HepG2 (cell line): ENCODE measurements around the gene ASH1L. TPM values are rescaled to one million over a fixed set of nuclear protein-coding genes. Genes with fewer than 3 reads are reported as not detected.

Experiments used
- ATF1 ChIP-seq: IDR thresholded peaks from 2 replicates; pipeline ENCODE4 v1.6.1; 2016; ENCODE audit warnings: mild to moderate bottlenecking, control low read depth
- CENPBD1 ChIP-seq: sonication (generic); formaldehyde crosslinking; IDR thresholded peaks from 2 replicates; pipeline ENCODE4 v1.8.0; 2022; ENCODE audit warnings: missing genetic modification reagents, low read depth, mild to moderate bottlenecking, borderline replicate concordance
- CREB3 ChIP-seq: sonication (generic); formaldehyde crosslinking; IDR thresholded peaks from 2 replicates; pipeline ENCODE4 v1.5.0; 2020; ENCODE audit warnings: missing genetic modification reagents
- GABPA ChIP-seq, 2 experiments: IDR thresholded peaks; 2 replicates each; pipeline ENCODE4 v1.6.1; 2011 to 2016; ENCODE audit warnings: low read depth in 2 of 2, low read length in 1 of 2, missing biosample characterization in 1 of 2, missing genetic modification characterization in 1 of 2
- NFKBIZ ChIP-seq: IDR thresholded peaks from 2 replicates; pipeline ENCODE4 v1.6.1; 2018; ENCODE audit warnings: missing genetic modification reagents, missing compliant biosample characterization
- PRDM10 ChIP-seq: sonication (generic); formaldehyde crosslinking; IDR thresholded peaks from 2 replicates; pipeline ENCODE4 v1.4.0; 2020; ENCODE audit warnings: low read depth, missing genetic modification reagents
- PTBP1 ChIP-seq: fragments of 200-400 bp; formaldehyde crosslinking; IDR thresholded peaks from 2 replicates; pipeline ENCODE4 v1.6.1; 2018; ENCODE audit warnings: low read length, low read depth; ENCODE audit not compliant: poor library complexity, severe bottlenecking
- REL ChIP-seq: sonication (generic); formaldehyde crosslinking; conservative IDR thresholded peaks from 2 replicates; pipeline ENCODE4 v1.8.0; 2022; ENCODE audit warnings: mild to moderate bottlenecking, missing genetic modification reagents, moderate library complexity
- REPIN1 ChIP-seq: sonication (generic); formaldehyde crosslinking; IDR thresholded peaks from 2 replicates; pipeline ENCODE4 v1.8.0; 2022; ENCODE audit warnings: missing genetic modification reagents, low read depth, mild to moderate bottlenecking, borderline replicate concordance
- SAP130 ChIP-seq: IDR thresholded peaks from 2 replicates; pipeline ENCODE4 v1.6.1; 2016; ENCODE audit warnings: low read depth
- SMARCC2 ChIP-seq: fragments of 450-650 bp; IDR thresholded peaks from 2 replicates; pipeline ENCODE4 v1.6.1; 2017; ENCODE audit warnings: antibody characterized with exemption, mild to moderate bottlenecking
- TGIF2 ChIP-seq: IDR thresholded peaks from 2 replicates; pipeline ENCODE4 v1.6.1; 2016; ENCODE audit warnings: control low read depth, missing compliant biosample characterization
- TRIM24 ChIP-seq: sonication (generic); formaldehyde crosslinking; IDR thresholded peaks from 2 replicates; pipeline ENCODE4 v1.8.0; 2022; ENCODE audit warnings: mild to moderate bottlenecking, missing genetic modification reagents
- ZNF224 ChIP-seq: sonication (generic); formaldehyde crosslinking; IDR thresholded peaks from 2 replicates; pipeline ENCODE4 v1.5.0; 2020; ENCODE audit warnings: mild to moderate bottlenecking, missing genetic modification reagents
- ZNF562 ChIP-seq: sonication (generic); formaldehyde crosslinking; IDR thresholded peaks from 2 replicates; pipeline ENCODE4 v1.8.0; 2022; ENCODE audit warnings: missing genetic modification reagents, borderline replicate concordance
- ZNF577 ChIP-seq: sonication (generic); formaldehyde crosslinking; IDR thresholded peaks from 2 replicates; pipeline ENCODE4 v1.4.0; 2020; ENCODE audit warnings: mild to moderate bottlenecking, low read depth, missing genetic modification reagents, borderline replicate concordance
- ZNF883 ChIP-seq: sonication (generic); formaldehyde crosslinking; IDR thresholded peaks from 2 replicates; pipeline ENCODE4 v1.5.1; 2020; ENCODE audit warnings: mild to moderate bottlenecking, missing genetic modification reagents; ENCODE audit errors: not compliant biosample characterization
- ZSCAN30 ChIP-seq: sonication (generic); formaldehyde crosslinking; IDR thresholded peaks from 2 replicates; pipeline ENCODE4 v1.5.0; 2020; ENCODE audit warnings: mild to moderate bottlenecking, missing genetic modification reagents
- polyA plus RNA-seq, 8 experiments: library from polyadenylated mRNA; depleted of rRNA in 3 of 8; stranded (reverse) in 7 of 8; unstranded in 1 of 8; fragments of >200 nt; fragmentation: Illumina TruSeq in 4 of 8; extraction: Trizol in 4 of 8; gene quantifications; 2 replicates each; pipeline versions ENCODE4 v1.2.1 to v1.2.3, GENCODE V29; 2011 to 2016; ENCODE audit warnings: low read depth in 4 of 8, missing spikeins in 1 of 8, mixed read lengths in 1 of 8; ENCODE audit not compliant: insufficient read depth in 1 of 8
- total RNA-seq, 5 experiments: library from RNA; depleted of rRNA; stranded (reverse); fragments of >200 nt; fragmentation: Illumina TruSeq; extraction: Trizol; gene quantifications; 2 replicates each; pipeline ENCODE4 v1.2.3, GENCODE V29; 2016; ENCODE audit warnings: low read depth in 1 of 5
- TF ChIP-seq, protein P1 (sequence below): sonication (generic); formaldehyde crosslinking; IDR thresholded peaks from 2 replicates; pipeline ENCODE4 v1.9.0; 2021; ENCODE audit warnings: mild to moderate bottlenecking, missing genetic modification reagents

ASH1L gene
- total and polyA plus RNA-seq, 2 of the 13 experiments (the other 11 are each of a cell fraction or from before 2014, with no cell fraction given): 10.2 to 15.3 TPM

GRCh38 chr1:155304558-155305063, 258.0 kb downstream of the ASH1L start (continued):
- TF ChIP-seq REPIN1 (CRISPR knock-in tag): 0 out of 2 replicates have a peak, but pooled peaks have one; percentile 33
- TF ChIP-seq TRIM24 (CRISPR knock-in tag): no peak
- no peak for TF ChIP-seq NFKBIZ (CRISPR knock-in tag)
- no peak for TF ChIP-seq PRDM10
- TF ChIP-seq ZNF224 (CRISPR knock-in tag): no peak
- peak; percentile 79; the same call in 1 of the 2 replicates for TF ChIP-seq TGIF2 (CRISPR knock-in tag)
- no peak for TF ChIP-seq REL
- no peak for TF ChIP-seq PTBP1
- no peak for TF ChIP-seq GABPA (IDR thresholded peaks at IDR 0.05; ENCODE audit: low read depth, low read length)
- peak; percentile 67 for TF ChIP-seq GABPA (CRISPR knock-in tag; IDR thresholded peaks at IDR 0.05; ENCODE audit: low read depth)
- no peak for TF ChIP-seq ZSCAN30 (CRISPR knock-in tag)
- TF ChIP-seq, protein P1, sequence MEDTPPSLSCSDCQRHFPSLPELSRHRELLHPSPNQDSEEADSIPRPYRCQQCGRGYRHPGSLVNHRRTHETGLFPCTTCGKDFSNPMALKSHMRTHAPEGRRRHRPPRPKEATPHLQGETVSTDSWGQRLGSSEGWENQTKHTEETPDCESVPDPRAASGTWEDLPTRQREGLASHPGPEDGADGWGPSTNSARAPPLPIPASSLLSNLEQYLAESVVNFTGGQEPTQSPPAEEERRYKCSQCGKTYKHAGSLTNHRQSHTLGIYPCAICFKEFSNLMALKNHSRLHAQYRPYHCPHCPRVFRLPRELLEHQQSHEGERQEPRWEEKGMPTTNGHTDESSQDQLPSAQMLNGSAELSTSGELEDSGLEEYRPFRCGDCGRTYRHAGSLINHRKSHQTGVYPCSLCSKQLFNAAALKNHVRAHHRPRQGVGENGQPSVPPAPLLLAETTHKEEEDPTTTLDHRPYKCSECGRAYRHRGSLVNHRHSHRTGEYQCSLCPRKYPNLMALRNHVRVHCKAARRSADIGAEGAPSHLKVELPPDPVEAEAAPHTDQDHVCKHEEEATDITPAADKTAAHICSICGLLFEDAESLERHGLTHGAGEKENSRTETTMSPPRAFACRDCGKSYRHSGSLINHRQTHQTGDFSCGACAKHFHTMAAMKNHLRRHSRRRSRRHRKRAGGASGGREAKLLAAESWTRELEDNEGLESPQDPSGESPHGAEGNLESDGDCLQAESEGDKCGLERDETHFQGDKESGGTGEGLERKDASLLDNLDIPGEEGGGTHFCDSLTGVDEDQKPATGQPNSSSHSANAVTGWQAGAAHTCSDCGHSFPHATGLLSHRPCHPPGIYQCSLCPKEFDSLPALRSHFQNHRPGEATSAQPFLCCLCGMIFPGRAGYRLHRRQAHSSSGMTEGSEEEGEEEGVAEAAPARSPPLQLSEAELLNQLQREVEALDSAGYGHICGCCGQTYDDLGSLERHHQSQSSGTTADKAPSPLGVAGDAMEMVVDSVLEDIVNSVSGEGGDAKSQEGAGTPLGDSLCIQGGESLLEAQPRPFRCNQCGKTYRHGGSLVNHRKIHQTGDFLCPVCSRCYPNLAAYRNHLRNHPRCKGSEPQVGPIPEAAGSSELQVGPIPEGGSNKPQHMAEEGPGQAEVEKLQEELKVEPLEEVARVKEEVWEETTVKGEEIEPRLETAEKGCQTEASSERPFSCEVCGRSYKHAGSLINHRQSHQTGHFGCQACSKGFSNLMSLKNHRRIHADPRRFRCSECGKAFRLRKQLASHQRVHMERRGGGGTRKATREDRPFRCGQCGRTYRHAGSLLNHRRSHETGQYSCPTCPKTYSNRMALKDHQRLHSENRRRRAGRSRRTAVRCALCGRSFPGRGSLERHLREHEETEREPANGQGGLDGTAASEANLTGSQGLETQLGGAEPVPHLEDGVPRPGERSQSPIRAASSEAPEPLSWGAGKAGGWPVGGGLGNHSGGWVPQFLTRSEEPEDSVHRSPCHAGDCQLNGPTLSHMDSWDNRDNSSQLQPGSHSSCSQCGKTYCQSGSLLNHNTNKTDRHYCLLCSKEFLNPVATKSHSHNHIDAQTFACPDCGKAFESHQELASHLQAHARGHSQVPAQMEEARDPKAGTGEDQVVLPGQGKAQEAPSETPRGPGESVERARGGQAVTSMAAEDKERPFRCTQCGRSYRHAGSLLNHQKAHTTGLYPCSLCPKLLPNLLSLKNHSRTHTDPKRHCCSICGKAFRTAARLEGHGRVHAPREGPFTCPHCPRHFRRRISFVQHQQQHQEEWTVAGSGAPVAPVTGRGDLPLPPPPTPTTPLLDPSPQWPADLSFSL: no peak
- no peak for TF ChIP-seq ZNF562 (CRISPR knock-in tag)
- TF ChIP-seq CREB3 (CRISPR knock-in tag): no peak
- no peak for TF ChIP-seq ATF1
- TF ChIP-seq ZNF883 (CRISPR knock-in tag): no peak
- TF ChIP-seq CENPBD1 (CRISPR knock-in tag): no peak
- no peak for TF ChIP-seq ZNF577 (CRISPR knock-in tag)
- peak; percentile 95 for TF ChIP-seq SAP130 (CRISPR knock-in tag)
- no peak for TF ChIP-seq SMARCC2
